Measurements from ENCODE around the gene RNF121.

The RNF121 gene

GRCh38 chr11:72040491-72041363 is 111.9 kb downstream of the RNF121 start:
- DNase-seq, result peak; percentile 81

- DNase-seq, result peak; percentile 47
Observed at GRCh38 chr11:72041364-72042063, 112.7 kb downstream of the RNF121 start.

DNA sequence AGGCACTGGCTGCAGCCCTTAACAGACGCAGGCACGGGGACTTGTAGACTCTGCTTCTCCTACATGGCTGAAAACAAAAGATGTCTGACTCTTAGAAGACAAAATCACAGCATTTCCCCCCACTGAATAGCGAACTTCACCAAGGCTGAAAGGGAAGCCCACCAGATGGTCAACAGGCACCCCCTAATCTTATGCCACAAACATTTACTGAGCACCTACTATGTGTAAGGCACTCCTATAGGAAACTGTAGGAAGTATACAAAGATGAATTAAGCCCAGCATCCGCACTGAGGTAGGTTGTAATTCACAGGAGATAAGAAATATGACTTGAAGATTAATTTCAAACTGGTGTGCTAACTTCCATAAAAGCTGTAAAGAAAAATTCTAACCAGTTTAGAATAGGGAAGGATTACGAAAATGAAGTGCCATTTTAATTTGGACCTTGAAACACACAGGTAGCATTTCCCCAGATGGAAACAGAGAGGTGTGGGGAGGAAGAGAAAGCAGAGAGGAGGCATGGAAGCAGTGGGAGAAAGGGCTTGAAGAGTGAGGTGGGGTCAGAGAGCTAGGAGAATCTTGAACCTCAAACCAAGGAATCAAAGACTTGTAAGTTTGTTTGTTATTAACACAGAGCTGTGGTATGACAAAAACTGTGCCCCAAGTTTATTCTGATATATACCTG is 113.4 kb downstream of the RNF121 start:
- no peak for DNase-seq

- no peak for DNase-seq
Observed at GRCh38 chr11:72045849-72046248, 117.0 kb downstream of the RNF121 start.

Measured in stimulated activated CD8-positive, alpha-beta memory T cell treated with anti-CD3 and anti-CD28 coated beads, Interleukin-4, amount 100 ng/mL, for 48 hours (primary cell).